DMS53 (cell line): ENCODE results near the gene UGGT1.
"Not testable (repeated sequence)": the region's sequence is repeated elsewhere in the genome, so short reads cannot be mapped to it uniquely, and the experiment has no call there.

Experiments
- DNase-seq: peaks from one replicate; lab custom pipeline; 2025; lab: John Stamatoyannopoulos, UW

The UGGT1 gene

DNA sequence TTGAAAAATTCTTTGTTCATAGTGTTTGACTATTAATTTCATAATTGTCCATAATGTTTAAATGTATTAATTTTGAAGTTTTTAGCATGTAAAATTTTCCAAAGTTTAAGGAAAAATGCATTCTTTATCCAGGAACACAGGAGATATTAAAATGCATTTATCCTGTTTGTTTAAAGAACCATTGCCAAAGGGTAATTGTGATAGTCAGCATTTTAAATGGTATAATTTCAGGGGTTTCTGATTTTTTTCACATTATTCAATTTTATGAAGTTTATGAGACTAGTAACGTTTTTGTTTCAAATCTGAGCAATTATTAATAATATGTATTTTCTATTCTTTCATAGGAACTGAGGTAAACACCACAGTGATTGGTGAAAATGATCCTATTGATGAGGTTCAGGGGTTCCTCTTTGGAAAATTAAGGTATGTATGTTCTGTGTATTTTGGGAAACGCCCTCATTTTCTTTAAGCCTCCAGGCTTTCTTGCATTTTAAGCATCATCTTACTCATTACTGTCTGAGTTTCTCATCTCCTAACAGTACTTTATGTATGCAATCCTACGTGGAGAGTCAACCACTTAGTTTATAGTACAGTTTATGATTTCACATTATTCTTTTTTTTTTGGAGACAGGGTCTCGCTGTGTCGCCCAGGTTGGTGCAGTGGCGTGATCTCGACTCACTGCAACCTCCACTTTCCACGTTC, 25.1 kb downstream of the UGGT1 start:
- DNase-seq = no peak

DNA sequence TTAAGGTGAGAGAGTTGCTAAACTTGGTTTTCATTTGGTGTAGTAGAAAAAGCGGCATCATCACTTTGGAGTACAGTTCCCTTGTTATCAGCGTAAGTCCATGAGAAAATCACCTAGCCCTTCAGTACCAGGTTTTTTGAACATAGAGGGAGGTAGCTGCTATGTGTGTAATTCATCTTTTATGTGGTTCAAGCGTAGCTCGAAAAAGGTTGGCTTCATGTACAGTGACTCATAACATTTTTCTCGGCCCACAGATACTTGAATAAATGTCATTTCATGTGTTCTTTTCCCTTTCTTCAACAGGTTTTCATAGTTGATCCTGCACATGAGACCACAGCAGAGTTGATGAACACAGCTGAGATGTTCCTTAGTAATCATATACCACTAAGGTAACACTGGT, 43.6 kb downstream of the UGGT1 start:
- DNase-seq = no peak

GRCh38 chr2:128137094-128137616, 46.2 kb downstream of the UGGT1 start:
- no peak for DNase-seq

- DNase-seq = no peak
Measured at GRCh38 chr2:128139624-128140023, 48.6 kb downstream of the UGGT1 start.

- DNase-seq = no peak
Measured at GRCh38 chr2:128145651-128146050, 54.7 kb downstream of the UGGT1 start.

DNA sequence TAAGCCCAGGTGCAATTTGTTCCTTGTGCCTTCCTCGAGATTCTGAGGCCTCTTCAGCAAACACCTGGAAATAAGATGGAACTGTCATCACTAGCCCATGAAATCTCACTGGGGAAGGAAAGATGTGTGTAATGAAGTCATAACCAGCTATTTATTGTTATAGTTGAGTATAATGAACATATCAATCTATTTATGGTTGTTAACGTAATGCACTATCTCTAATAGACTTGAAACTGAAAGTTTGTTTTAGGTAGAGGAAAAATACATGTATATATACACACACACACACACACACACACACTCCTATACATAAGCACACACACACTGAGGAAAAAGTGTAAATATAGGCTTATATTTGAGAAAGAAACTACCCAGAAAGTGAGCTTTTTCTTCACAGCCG, 62.8 kb downstream of the UGGT1 start:
- DNase-seq = no peak

- no peak for DNase-seq
Measured at GRCh38 chr2:128154225-128154624, 63.2 kb downstream of the UGGT1 start.

DNA sequence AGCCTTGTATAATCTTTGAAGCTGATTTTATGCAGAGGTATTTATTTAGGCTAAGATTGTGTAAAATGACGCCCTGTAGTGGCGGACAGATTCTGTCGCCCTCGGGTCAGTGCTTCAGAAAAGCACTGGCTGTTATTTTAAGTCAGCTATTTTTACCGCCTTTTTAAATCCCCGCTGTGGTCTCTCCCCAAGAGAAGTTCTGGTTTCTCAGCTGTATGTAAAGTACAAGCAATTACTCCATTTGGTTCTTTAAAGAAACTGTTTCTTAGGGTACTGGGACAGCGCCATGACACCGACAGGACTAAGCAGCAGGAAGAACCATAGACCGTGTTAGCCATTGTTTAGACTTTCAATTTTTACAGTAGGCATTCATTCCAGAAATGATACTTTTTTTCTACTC, 65.0 kb downstream of the UGGT1 start:
- no peak for DNase-seq

DNA sequence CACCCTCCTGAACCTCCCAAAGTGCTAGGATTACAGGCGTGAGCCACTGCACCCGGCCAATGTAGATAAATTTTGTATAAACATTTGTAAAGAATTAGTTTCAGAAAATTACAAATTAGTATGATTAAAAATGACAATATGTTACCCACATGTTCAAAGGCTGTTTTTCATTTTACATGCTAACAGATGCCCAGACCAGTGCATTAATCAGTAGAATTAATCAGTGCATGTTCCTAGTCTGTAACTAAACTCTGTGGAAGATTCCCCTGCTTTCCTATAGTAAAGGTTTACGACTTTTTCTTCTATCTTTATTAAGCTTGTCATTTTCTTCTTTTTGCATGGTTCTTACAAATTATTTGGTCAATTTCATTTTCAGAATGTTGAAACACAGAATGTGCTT, 65.8 kb downstream of the UGGT1 start:
- DNase-seq = no peak

DNA sequence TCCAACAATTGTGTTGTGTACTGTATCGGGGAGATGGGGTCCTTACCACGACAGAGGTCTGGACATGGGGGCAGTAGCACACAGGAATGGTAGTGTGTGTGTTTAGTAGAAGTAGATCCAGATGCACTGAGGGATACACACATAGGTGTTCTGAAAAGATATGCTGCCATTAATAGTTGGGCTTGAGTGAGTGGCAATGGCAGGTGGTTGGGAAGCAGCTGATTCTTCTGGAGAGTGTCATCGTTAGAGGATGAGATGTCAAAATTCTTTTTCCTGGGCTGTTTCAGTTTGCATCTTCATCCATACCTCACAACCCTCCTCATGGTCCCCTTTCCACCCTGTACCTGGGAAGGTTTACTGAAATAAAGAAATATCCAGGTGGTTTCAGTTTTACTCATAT, 66.6 kb downstream of the UGGT1 start:
- DNase-seq = no peak

- DNase-seq = no peak
Measured at GRCh38 chr2:128158176-128158575, 67.2 kb downstream of the UGGT1 start.

DNA sequence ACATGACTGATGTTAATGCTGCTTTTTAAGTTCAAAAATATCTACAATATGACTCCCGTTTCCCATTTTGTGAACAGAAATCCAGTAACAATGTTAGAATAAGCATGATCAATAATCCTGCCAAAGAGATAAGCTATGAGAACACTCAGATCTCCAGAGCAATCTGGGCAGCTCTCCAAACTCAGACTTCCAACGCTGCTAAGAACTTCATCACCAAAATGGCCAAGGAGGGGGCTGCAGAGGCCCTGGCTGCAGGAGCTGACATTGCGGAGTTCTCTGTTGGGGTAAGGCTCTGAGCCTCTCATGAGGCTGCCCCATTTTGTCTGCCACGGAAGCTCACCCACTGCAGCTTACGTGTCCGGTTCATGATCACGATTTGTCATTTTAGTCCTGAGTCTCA, 68.4 kb downstream of the UGGT1 start:
- DNase-seq = no peak

DNA sequence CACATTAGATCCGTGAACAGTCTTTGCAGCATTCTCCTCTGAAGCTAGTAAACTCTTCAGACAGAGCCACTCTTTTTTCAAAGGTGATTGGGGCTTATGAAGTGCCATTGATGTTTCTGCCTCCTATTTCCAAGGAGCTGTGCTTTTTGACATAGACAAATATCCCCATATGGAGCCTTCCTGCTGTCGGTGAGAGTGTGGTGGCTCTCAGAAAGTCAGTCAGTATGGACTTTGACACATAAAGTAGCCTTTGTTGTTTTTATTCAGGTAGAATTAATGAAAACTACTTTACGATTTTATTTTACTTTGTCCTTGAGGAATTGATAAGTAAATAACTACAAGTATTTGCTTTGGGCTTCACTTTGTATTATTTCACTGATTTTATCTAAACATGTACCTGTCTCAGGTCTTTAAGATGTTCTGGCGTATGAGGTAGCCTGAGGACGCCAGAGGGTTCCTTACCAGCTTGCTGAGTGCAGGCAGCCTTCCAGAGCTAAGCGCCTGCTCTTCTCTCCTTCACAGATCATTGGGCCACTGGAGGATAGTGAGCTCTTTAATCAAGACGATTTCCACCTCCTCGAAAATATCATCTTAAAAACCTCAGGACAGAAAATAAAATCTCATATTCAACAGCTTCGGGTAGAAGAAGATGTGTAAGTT, 69.7 kb downstream of the UGGT1 start:
- DNase-seq = no peak

- DNase-seq = no peak
Measured at GRCh38 chr2:128162266-128162665, 71.3 kb downstream of the UGGT1 start.

DNA sequence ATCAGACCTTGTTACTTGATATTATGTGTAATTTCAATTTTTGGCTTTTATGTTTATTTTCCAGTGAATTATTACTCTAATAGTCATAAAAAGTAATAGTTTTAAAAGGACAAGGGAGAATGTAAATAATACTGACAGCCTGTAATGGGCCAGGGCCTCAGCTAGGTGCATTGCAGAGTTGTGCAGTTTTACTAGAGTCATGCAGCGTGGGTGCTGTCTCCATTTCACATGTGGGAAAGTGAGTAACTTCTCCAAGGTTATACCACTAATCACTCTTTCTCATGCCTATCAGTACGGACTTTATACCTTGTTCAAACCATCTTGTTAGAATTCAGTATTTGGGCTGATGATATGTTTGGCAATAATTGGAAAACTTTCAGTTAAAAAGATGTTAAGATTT, 73.3 kb downstream of the UGGT1 start:
- no peak for DNase-seq

GRCh38 chr2:128166746-128167353, 75.8 kb downstream of the UGGT1 start:
- no peak for DNase-seq

- no peak for DNase-seq
Measured at GRCh38 chr2:128169094-128169493, 78.1 kb downstream of the UGGT1 start.

- no peak for DNase-seq
Measured at GRCh38 chr2:128169497-128169896, 78.5 kb downstream of the UGGT1 start.

DNA sequence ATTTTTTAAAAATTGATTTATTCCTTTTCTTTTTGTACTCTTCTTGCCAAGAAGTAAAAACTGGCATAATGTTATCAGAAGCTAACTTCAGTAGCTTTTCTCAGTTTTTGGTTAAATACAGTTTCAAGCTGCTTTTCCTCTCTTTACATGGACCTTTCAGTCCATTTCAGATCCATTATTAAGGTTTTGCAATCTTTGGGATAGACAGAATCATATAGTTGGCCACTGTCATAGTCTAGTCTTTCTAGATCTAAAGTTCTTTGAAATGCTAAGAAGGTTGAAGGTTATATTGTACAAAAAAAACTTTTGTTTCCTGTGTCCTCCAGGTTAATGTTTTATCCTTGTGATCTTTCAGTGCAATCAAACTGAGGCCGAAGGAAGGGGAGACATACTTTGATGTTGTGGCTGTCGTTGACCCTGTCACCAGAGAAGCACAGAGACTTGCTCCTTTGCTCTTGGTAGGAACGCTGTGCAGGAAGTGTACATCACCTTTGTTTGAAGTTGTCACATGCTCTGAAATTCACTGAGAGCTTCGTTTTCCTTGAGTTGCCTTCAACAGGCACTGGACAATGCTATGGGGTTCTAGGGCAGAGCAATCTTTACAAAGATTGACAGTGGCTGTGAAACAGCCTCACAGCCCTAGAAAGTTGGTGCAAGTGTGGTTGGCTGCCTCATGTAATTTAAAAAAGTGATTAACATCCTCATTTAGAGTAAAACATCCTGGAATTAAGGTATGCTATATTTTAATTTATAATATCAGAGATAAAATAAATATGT, 79.1 kb downstream of the UGGT1 start:
- DNase-seq = no peak

- no peak for DNase-seq
Measured at GRCh38 chr2:128170776-128171175, 79.8 kb downstream of the UGGT1 start.

DNA sequence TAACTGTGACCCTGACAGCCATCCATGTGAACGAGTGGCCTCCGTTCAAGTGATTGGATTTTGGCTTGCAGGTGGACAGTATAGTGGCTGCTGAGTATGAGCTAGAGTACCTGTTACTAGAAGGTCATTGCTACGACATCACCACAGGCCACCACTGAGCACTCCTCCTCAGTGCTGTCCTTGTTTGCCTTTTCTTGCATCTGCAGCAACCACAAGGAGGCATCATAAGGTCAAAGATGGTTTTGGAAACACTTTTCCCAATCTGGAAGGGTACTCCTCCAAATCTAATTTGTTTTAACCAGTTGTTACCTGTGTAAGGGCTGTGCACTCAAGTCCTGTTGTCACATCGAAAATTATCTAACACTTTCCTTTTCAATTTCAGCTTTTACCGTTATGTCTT, 81.2 kb downstream of the UGGT1 start:
- DNase-seq = peak; percentile 5

DNA sequence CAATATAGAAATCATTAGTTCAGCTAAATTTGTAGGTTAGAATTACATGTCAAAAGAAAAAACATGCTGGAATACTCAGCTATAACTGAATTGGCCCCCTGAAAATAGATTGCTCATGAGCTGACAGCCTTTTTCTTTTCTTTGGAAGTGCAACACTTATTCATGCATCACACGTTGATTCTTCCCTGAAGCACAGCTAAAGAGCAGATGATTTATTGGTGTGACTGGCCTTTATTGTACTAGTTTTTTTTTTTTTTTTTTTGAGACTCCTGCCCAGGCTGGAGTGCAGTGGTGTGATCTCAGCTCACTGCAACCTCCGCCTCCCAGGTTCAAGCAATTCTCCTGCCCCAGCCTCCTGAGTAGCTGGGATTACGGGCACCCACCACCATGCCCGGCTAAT, 83.1 kb downstream of the UGGT1 start:
- DNase-seq = not testable (repeated sequence)

DNA sequence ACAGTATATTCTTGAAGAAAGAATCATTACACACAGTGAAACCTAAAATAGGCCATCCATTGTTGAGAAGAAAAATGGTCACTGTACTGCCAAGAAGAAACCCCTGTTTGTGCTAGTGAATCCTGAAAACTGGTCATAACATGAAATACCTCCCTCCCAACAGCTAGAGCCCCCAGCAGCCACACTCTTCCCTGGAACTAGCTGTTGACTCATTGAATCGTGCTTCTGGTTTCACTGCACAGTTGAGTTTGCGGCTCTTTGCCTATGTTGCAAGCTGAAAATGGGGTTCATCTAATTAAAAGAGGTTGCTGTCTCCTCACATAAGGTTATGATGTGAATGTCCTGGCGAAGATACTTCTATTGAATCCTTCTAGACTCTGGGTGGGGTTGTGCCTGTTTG, 86.3 kb downstream of the UGGT1 start:
- DNase-seq = no peak
